Ascending aorta (tissue), 2 donors: Measurements from ENCODE around the gene FAM174C. TPM values are rescaled to one million over a fixed set of nuclear protein-coding genes. Genes with fewer than 3 reads are reported as not detected.
"Not testable (repeated sequence)": the region's sequence is repeated elsewhere in the genome, so short reads cannot be mapped to it uniquely, and the experiment has no call there.

ENCODE experiments used
- DNase-seq, 2 donors: peaks; one replicate each; pipeline ENCODE4 v3.0.0-alpha.2; 2019; ENCODE audit warnings: low spot score in 2 of 2
- H3K27ac ChIP-seq, 2 donors: fragments of 200-600 bp; sonication (generic); one replicate each; pipeline ENCODE4 v1.5.1; 2016 to 2017; ENCODE audit warnings: mild to moderate bottlenecking in 1 of 2
- H3K27me3 ChIP-seq: fragments of 200-600 bp; sonication (generic); one replicate; pipeline ENCODE4 v1.5.1; 2017
- H3K36me3 ChIP-seq, 2 donors: fragments of 200-600 bp; sonication (generic); one replicate each; pipeline ENCODE4 v1.5.1; 2016
- H3K4me1 ChIP-seq, 2 donors: fragments of 200-600 bp; sonication (generic); one replicate each; pipeline ENCODE4 v1.5.1; 2016 to 2017; ENCODE audit warnings: mild to moderate bottlenecking in 1 of 2
- H3K4me3 ChIP-seq, 2 donors: fragments of 200-600 bp; sonication (generic); one replicate each; pipeline ENCODE4 v1.5.1; 2016 to 2017; ENCODE audit warnings: mild to moderate bottlenecking in 1 of 2
- H3K9me3 ChIP-seq, 2 donors: fragments of 200-600 bp; sonication (generic); one replicate each; pipeline ENCODE4 v1.5.1; 2016
- intact Hi-C: fragments of 100-400 bp; cut with DNase I; formaldehyde crosslinking; loops from one replicate; pipeline ENCODE4 v1.15.1; 2023
- total RNA-seq: library from RNA; depleted of rRNA; stranded (reverse); fragments of >200 nt; gene quantifications from one replicate; pipeline ENCODE4 v1.1.0, GENCODE V29; 2016
- TF ChIP-seq, protein P1 (sequence below), 3 experiments: fragments of 200-600 bp in 2 of 3; fragments of 450-650 bp in 1 of 3; sonication (generic) in 2 of 3; IDR thresholded peaks; one replicate each; pipeline ENCODE4 v1.5.1; 2016 to 2019; ENCODE audit warnings: antibody characterized with exemption in 3 of 3, mild to moderate bottlenecking in 1 of 3, moderate library complexity in 1 of 3

The FAM174C gene
- total RNA-seq, 1 donor from 2014 or later: 156 TPM

DNA sequence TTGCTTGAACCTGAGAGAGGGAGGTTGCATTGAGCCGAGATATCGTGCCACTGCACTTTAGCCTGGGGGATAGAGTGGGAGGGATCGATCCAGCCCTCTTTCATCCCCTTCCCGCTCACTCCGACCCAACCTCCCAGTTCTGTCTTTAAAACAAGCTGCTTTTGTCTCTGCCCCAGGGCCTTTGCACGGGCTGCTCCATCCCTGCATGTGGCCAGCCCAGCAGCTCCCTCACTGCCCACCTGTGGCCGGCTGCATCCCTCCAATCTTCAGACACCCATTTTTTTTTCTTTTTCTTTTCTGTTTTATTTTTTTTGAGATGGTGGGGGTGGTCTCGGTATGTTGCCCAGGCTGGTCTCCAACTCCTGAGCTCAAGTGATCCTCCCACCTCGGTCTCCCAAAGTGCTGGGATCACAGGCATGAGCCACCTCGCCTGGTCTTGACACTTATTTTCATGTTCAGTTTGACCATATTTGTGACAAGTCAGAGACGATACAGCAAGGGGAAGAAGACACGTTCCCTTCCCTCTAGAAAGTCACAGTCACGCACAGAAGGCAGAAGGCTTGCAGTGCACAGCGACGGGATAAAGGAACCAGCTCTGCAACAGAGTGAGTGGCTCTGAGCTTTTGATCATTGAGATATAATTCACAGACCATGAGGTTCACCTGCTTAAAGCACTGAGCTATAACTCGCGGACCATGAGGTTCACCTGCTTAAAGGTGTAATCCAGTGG, 42.1 kb downstream of the FAM174C start:
- H3K27ac ChIP-seq: no peak overlapping the region
- no peaks in the 10 kb centered on the region for H3K9me3 ChIP-seq
- H3K36me3 ChIP-seq: no peaks in the 10 kb centered on the region
- no peak overlapping the region for H3K4me3 ChIP-seq
- peaks cover 8% of the 10 kb centered on the region for H3K27me3 ChIP-seq
- H3K4me1 ChIP-seq: no peaks in the 10 kb centered on the region
- no peak for DNase-seq
- TF ChIP-seq, protein P1, sequence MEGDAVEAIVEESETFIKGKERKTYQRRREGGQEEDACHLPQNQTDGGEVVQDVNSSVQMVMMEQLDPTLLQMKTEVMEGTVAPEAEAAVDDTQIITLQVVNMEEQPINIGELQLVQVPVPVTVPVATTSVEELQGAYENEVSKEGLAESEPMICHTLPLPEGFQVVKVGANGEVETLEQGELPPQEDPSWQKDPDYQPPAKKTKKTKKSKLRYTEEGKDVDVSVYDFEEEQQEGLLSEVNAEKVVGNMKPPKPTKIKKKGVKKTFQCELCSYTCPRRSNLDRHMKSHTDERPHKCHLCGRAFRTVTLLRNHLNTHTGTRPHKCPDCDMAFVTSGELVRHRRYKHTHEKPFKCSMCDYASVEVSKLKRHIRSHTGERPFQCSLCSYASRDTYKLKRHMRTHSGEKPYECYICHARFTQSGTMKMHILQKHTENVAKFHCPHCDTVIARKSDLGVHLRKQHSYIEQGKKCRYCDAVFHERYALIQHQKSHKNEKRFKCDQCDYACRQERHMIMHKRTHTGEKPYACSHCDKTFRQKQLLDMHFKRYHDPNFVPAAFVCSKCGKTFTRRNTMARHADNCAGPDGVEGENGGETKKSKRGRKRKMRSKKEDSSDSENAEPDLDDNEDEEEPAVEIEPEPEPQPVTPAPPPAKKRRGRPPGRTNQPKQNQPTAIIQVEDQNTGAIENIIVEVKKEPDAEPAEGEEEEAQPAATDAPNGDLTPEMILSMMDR (IDR thresholded peaks at IDR 0.05): no peak
- intact Hi-C loops: loop anchor here (5.0 kb wide), 1 partner anchor 45 kb away; no protein-coding TSS in a partner anchor

DNA sequence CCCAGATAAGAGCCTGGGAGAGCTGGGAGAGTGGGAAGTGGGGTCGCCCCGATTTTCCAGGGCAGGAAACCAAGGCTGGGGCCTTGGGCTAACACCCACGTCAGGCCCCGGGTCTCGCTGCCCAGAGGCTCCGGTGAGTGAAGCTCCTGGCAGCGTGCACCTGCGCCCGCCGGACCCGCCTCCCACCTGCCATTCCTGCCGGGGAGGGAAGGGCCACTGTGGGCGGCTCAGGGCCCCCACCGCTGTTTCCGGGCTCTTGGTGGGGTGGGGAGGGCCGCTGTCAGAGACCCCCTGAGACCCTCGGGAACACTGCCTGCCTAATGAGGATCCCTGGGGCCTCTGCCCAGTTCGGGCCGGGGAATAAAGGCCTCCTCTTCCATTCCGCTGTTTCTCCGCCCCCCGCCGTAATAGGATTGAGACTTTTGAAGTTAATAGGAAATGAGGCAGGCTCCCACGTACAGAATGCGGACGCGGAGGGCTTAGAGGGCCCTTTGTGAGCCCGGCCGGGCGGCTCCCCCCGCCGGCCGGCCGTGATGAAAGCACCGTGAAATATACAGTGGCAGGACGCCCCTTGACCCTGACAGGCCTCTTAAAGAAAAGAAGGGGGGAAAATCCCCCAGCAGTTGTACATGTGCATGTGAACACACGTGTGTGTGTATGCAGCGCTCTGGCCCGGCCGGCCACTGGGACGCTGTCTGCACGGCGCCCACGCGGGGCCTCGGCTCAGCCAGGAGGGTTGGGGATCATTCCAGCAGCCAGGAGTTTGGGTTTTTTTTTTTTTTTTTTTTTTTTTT, 43.5 kb downstream of the FAM174C start:
- H3K36me3 ChIP-seq: no peaks in the 10 kb centered on the region
- intact Hi-C loops: loop anchor here (5.0 kb wide), 1 partner anchor 43 kb away; no protein-coding TSS in a partner anchor
- H3K27me3 ChIP-seq: peaks cover 8% of the 10 kb centered on the region
- no peak overlapping the region for H3K4me3 ChIP-seq
- no peak overlapping the region for H3K27ac ChIP-seq
- H3K9me3 ChIP-seq: no peaks in the 10 kb centered on the region
- TF ChIP-seq, protein P1 (IDR thresholded peaks at IDR 0.05): no peak
- DNase-seq: no peak
- H3K4me1 ChIP-seq: no peaks in the 10 kb centered on the region

DNA sequence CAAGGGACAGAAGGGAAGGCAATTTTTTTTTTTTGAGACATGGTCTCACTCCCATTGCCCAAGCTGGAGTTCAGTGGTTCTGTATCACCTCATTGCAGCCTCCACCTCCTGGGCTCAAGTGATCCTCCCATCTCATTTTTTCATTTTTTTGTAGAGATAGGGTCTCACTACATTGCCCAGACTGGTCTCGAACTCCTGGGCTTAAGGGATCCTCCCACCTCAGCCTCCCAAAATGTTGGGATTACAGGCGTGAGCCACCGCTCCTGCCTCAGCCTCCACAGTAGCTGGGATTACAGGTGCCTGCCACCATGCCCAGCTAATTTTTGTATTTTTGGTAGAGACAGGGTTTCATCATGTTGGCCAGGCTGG, 44.9 kb downstream of the FAM174C start:
- peaks cover 14% of the 10 kb centered on the region for H3K27me3 ChIP-seq

DNA sequence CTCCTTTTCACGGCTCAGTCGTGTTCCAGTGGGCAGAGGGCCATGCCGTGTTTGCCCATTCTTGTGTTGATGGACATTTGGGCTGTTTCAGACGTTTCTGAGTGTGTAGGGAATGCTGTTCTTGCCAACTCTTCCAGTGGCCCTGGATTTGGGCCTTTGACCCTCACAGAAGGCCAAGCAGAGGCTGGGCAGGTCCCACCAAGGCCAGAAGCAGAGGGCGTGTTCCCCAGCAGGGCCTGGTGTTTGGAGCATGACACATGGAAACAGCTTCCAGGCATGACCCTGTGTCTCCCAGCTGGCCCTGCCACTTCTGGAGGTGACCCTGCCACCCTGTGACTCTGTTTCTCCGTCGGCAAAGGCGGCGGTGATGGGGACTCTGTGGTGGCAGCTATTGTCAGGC, 46.2 kb downstream of the FAM174C start:
- Histone ChIP-seq H3K4me3 (no peak overlapping the region), H3K27ac (no peak overlapping the region), H3K36me3 (no peaks in the 10 kb centered on the region), H3K27me3 (peaks cover 11% of the 10 kb centered on the region), H3K4me1 (peaks cover 0 to 6% of the 10 kb centered on the region in 2 donors), H3K9me3 (no peaks in the 10 kb centered on the region)
- TF ChIP-seq, protein P1 (IDR thresholded peaks at IDR 0.05): no peak
- DNase-seq: no peak
- intact Hi-C loops: no loop called here

More for the DNA sequence above, 44.9 kb downstream of the FAM174C start:
- H3K27ac ChIP-seq, H3K9me3 ChIP-seq, H3K36me3 ChIP-seq, H3K4me3 ChIP-seq, H3K4me1 ChIP-seq, intact Hi-C loops, DNase-seq: not testable (repeated sequence)

DNA sequence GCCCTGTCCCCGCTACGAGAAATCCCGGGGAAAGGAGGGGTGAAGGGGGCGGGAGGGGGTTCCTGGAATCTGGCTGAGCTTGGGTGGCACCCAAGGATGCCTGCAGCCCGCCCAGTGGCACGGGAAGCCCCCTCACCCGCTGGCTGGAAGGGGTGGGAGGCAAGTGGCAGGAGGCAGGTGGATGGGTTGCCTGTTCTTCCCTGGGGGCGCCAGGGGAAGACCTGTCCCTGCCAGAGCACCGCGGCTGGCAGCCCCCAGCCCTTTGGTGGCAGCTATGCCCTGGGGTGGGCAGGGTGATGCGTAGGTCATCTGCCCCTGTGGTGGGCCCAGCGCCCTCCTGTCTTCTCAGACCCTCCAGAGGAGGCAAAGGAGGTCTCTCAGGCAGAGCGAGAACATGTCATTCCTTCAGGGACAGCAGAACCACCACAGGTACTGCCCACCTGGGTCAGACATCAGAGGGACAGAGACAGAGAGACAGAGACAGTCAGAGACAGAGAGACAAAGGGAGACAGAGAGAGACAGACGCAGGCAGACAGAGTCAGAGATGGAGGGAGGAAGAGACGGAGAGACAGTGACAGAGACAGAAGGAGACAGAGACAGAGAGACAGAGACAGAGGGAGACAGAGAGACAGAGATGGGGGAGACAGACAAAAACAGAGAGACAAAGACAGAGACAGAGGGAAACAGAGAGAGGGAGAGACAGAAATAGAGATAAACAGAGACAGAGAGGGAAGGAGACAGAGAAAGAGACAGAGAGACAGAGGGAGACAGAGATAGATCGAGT, 47.1 kb downstream of the FAM174C start:
- TF ChIP-seq, protein P1 (IDR thresholded peaks at IDR 0.05): no peak
- no peaks in the 10 kb centered on the region for H3K36me3 ChIP-seq
- peaks cover 11% of the 10 kb centered on the region for H3K27me3 ChIP-seq
- no peaks in the 10 kb centered on the region for H3K9me3 ChIP-seq
- H3K4me3 ChIP-seq: no peak overlapping the region
- intact Hi-C loops: no loop called here
- H3K4me1 ChIP-seq: peaks cover 0 to 6% of the 10 kb centered on the region in 2 donors
- H3K27ac ChIP-seq: no peak overlapping the region
- no peak for DNase-seq
